A375 (cell line): ENCODE measurements around the gene CHMP6. TPM values are rescaled to one million over a fixed set of nuclear protein-coding genes. Genes with fewer than 3 reads are reported as not detected.

Source experiments
- total RNA-seq: library from RNA; depleted of rRNA; stranded (reverse); fragments of >200 nt; shearing (Covaris generic); gene quantifications from 2 replicates; pipeline ENCODE4 v1.2.3, GENCODE V29; 2014; rRNA removed

CHMP6 gene
- 17.2 and 18.8 TPM in 2 replicates for total RNA-seq

DNA sequence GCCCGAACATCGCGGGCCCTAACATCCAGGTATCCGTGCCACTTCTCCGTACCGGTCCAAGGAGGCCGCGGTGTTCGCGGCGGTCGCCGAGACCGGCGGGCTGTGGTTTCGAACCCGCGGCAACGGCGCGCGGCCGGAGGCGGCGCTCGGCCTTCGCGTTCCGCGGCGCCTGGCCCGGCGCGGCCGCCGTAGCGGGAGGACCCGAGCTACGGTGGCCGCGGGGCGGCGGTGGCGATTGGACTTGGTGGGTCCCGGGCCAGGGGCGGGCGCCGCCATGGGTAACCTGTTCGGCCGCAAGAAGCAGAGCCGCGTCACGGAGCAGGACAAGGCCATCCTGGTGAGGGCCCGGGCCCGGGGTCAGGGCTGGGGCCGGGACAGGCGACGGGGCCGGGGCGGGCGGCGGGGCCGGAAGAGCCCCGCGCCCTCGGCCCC lies at the start of gene CHMP6:
Gene CHMP6 (plus strand): TSS at position 197 of the 432 bp plus-strand sequence. CDS start 78 bp downstream, at position 275.

DNA sequence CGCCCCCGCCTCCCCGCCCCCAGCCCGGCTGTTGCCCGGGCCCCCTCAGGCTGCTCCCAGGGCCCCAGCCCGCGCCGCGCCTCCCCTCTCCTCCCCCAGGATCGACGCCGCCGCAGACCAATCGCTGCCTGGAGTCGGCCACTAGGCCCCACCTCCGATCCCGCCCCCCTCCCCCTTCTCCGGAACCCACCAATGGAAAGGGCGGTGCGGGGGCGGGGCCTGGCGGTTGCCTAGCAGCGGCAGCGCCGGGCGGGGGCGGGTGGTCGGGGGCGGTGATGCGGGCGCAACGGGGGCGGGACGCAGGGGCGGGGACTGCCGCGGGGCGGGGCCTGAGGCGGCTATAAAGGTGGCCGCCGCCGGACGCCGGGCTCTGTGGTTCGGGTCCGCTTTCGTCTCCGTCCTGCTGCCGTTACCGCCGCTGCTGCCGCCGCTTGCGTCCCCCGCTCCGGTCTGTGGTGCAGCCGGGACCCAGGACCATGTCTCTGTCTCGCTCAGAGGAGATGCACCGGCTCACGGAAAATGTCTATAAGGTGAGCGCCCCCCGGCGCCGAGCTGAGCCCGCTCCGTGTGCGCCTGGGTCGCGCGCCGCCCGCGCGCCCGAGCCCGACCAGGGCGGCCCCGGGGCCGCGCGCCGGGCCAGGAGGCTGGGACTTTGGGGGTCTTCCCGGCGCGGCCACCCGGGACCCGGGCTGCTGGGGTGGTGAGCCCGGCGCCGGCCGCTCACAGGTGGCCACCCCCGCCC lies 43.3 kb downstream of the CHMP6 start, which contains the start of gene BAIAP2:
Gene BAIAP2 (plus strand): TSS at position 373 of the 742 bp plus-strand sequence. CDS start 104 bp downstream, at position 477.

Other genes with a start within 250 kb of the CHMP6 start
- gene BAIAP2, start 43.3 kb downstream of the CHMP6 start, total RNA-seq = 23.7 and 30.4 TPM in 2 replicates
- gene PVALEF, start 173.7 kb downstream of the CHMP6 start, total RNA-seq = not detected in 2 replicates
- gene AATK, start 174.4 kb downstream of the CHMP6 start, total RNA-seq = 2.7 and 3.4 TPM in 2 replicates
- 28.3 and 31.3 TPM in 2 replicates for gene CEP131, start 231.1 kb downstream of the CHMP6 start, total RNA-seq
- gene TEPSIN, start 247.2 kb downstream of the CHMP6 start, total RNA-seq = 19.3 and 21.2 TPM in 2 replicates
- 147 and 153 TPM in 2 replicates for gene NDUFAF8, start 247.5 kb downstream of the CHMP6 start, total RNA-seq